Measurements from ENCODE around the gene ZNF619. TPM values are rescaled to one million over a fixed set of nuclear protein-coding genes. Genes with fewer than 3 reads are reported as not detected.

ZNF619 gene
- total RNA-seq, result 0.15 and 1.5 TPM in 2 replicates
- 0.84 TPM in 1 of 2 replicates, not detected in the other for polyA plus RNA-seq

DNA sequence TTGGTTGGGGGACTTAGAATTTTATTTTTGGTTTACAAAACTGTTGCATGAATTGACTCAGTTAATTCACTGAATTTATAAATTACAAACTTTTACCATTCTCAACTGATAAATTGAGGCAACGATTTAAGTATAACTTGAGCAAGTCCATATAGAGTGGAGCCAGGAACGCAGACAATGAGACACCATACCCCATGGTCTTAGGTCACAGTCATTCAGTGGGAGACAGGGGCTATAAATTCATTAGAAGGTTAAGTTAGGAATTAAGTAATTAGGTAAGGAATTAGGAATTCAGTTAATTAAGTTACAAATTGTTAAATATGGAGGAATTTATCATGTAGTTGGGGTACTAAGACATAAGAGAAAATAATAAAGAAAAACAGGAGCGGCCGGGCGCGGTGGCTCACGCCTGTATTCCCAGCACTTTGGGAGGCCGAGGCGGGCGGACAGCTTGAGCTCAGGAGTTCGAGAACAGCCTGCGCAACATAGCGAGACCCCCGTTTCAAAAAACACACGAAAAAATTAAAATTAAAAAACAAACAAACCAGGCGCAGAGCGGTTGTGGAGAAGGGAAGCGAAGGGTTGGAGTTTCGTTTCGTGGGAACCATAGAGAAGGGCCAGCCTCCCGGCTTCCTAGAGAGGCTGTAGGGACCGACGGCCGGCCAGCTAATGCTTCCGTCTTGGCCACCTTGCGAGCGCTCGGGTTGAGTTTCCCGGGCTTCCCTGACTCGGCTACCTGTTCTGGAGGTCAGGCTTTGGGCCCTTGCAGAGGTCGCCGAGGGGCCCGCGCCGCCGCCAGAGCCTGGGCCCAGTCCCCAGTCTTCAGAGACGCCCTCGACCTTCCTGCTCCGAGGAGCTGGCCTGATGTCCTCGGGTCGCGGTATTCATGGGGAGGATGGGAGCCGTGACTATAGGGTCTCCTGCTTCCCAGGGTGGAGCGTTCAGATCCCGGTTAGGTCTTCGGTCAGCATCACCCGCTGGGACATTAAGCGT lies at the start of gene ZNF619:
ZNF619 (plus strand) TSS at position 645 of the 993 bp plus-strand sequence. CDS start 858 bp downstream, outside the sequence.
- Histone ChIP-seq H3K27ac (no peak within 1 kb of the TSS), H3K4me3 (no peak within 1 kb of the TSS), H3K4me1 (ENCODE audit: low read depth) (no peaks in the 10 kb centered on the region), H3K36me3 (no peaks in the 10 kb centered on the region), H3K27me3 (no peaks in the 10 kb centered on the region), H3K9me3 (ENCODE audit: low read depth) (no peaks in the 10 kb centered on the region)
- peak in 1 of 2 donors; percentile 80 for DNase-seq (ENCODE audit: low read depth in 1 of 2, low spot score in 1 of 2)
- TF ChIP-seq, protein P1, sequence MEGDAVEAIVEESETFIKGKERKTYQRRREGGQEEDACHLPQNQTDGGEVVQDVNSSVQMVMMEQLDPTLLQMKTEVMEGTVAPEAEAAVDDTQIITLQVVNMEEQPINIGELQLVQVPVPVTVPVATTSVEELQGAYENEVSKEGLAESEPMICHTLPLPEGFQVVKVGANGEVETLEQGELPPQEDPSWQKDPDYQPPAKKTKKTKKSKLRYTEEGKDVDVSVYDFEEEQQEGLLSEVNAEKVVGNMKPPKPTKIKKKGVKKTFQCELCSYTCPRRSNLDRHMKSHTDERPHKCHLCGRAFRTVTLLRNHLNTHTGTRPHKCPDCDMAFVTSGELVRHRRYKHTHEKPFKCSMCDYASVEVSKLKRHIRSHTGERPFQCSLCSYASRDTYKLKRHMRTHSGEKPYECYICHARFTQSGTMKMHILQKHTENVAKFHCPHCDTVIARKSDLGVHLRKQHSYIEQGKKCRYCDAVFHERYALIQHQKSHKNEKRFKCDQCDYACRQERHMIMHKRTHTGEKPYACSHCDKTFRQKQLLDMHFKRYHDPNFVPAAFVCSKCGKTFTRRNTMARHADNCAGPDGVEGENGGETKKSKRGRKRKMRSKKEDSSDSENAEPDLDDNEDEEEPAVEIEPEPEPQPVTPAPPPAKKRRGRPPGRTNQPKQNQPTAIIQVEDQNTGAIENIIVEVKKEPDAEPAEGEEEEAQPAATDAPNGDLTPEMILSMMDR (IDR thresholded peaks at IDR 0.05; ENCODE audit: low read depth, low read length), result no peak

DNA sequence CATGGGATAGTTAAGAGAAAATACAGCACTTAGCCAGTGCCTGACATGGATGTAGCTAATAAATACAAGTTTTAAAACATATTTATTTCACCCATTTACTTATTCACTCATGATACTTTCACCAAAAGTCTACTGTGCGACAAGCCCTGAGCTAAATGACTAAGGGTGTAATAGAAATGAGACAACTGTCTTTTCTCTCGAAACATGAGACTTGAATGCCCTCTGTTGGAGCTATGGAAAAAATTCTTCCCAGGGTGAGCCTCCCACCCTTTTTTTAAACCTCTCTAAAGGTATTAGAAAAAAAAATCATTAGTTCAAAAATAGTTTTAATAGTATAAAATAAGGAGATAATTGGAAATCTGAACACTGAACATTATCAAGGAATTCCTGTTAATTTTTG lies 44.1 kb upstream of the ZNF619 start:
- H3K4me3 ChIP-seq, result no peak overlapping the region
- H3K9me3 ChIP-seq (ENCODE audit: low read depth), result no peaks in the 10 kb centered on the region
- no peak for DNase-seq (ENCODE audit: low read depth in 1 of 2, low spot score in 1 of 2)
- TF ChIP-seq, protein P1 (IDR thresholded peaks at IDR 0.05; ENCODE audit: low read depth, low read length), result no peak
- H3K36me3 ChIP-seq, result no peaks in the 10 kb centered on the region
- H3K27me3 ChIP-seq, result no peaks in the 10 kb centered on the region
- no peaks in the 10 kb centered on the region for H3K4me1 ChIP-seq (ENCODE audit: low read depth)
- no peak overlapping the region for H3K27ac ChIP-seq

DNA sequence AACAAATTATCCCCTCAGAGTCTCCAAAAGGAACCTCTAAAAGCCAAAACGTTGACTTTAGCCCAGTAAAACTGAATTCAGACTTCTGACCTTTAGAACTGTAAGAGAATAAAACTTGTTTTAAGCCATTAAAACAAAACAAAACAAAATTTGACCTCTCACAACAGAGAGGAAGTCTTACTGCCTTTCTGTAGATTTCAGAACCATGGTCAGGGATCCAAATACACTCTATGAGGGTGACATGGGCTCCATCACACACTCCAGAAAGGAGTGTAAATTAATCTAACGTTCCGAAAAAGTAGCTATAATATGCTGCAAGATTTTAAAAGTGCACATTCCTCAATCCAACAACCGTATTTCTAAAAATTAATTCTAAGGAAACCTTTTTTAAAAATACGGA lies 39.0 kb upstream of the ZNF619 start:
- no peak overlapping the region for H3K4me3 ChIP-seq
- no peak overlapping the region for H3K27ac ChIP-seq
- TF ChIP-seq, protein P1 (IDR thresholded peaks at IDR 0.05; ENCODE audit: low read depth, low read length), result no peak
- H3K27me3 ChIP-seq, result no peaks in the 10 kb centered on the region
- peak; percentile 9 to 28 for DNase-seq (ENCODE audit: low read depth in 1 of 2, low spot score in 1 of 2)
- H3K36me3 ChIP-seq, result no peaks in the 10 kb centered on the region
- H3K4me1 ChIP-seq (ENCODE audit: low read depth), result no peaks in the 10 kb centered on the region
- H3K9me3 ChIP-seq (ENCODE audit: low read depth), result no peaks in the 10 kb centered on the region

DNA sequence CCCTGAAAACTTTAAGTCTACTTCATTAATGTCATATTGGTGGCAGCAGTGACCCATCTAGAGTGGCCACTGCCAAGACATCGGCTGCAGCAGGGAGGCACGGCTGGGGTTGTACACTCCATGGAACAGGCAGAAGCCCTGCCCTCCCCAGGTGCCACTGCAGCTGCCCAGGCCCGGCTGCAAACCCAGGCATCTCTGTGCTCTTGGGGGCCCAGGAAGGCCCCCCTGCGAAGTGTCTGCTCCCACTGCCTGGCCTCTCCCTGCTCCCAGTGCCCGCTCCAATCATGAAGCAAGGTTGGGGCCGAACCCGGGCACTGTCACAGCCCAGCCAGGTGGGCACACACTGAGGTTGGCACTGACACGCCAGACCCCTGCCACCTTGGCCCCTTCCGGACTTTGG lies 31.9 kb upstream of the ZNF619 start:
- no peak overlapping the region for H3K4me3 ChIP-seq
- H3K9me3 ChIP-seq (ENCODE audit: low read depth), result no peaks in the 10 kb centered on the region
- DNase-seq (ENCODE audit: low read depth in 1 of 2, low spot score in 1 of 2), result no peak
- no peaks in the 10 kb centered on the region for H3K36me3 ChIP-seq
- TF ChIP-seq, protein P1 (IDR thresholded peaks at IDR 0.05; ENCODE audit: low read depth, low read length), result no peak
- no peaks in the 10 kb centered on the region for H3K27me3 ChIP-seq
- no peak overlapping the region for H3K27ac ChIP-seq
- H3K4me1 ChIP-seq (ENCODE audit: low read depth), result no peaks in the 10 kb centered on the region

DNA sequence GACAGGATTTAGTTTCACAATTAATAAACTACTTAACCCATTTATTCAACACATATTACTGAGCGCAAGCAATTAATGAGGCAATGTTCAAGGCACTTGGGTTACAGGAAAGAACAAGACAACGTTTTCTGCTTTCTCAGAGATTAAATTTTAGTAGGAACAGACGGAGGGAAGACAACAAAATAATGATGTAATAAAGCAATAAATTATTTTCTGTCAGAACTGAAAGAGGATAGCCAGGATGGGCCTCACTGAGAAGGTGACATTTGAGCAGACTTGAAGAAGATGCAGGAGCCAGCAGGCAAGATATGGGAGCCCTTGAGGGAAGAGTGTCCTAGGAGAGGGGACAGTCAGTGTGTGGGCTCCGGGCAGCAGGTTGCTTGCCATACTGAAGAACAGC lies 31.0 kb upstream of the ZNF619 start:
- no peaks in the 10 kb centered on the region for H3K4me1 ChIP-seq (ENCODE audit: low read depth)
- no peaks in the 10 kb centered on the region for H3K9me3 ChIP-seq (ENCODE audit: low read depth)
- TF ChIP-seq, protein P1 (IDR thresholded peaks at IDR 0.05; ENCODE audit: low read depth, low read length), result no peak
- no peaks in the 10 kb centered on the region for H3K36me3 ChIP-seq
- H3K4me3 ChIP-seq, result no peak overlapping the region
- H3K27ac ChIP-seq, result no peak overlapping the region
- DNase-seq (ENCODE audit: low read depth in 1 of 2, low spot score in 1 of 2), result no peak
- H3K27me3 ChIP-seq, result no peaks in the 10 kb centered on the region

Measured in cardiac muscle cell (in vitro differentiated cells and primary cell).